Measurements from ENCODE around the gene SHANK1. TPM values are rescaled to one million over a fixed set of nuclear protein-coding genes. Genes with fewer than 3 reads are reported as not detected.
A peak's percentile ranks its signal among the peaks of the same experiment; 100 is the strongest.

Gene SHANK1
- total and polyA plus RNA-seq, 12 donors = 1.5 to 22.6 (median 9.0) TPM

DNA sequence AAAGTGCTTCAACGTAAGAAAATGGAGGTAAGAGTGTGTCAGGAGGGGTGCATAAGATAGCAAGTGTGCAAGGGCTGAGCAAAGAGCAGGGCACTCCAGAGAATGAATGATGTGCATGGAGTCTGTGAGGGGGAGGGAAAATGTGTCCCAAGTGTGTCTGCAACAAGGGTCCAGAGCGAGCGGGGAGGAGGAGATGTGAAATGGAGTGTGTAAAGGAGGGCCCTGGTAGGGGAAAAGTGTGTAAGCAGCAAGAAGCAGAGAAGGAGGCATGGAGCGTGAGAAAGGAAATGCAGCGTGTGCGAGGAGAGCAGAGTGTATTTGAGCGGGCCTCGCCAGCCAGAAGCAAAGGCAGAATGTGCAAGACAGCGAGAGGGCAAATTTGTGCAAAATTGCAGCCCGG is 58.6 kb downstream of the SHANK1 start:
- WGBS, 4 donors = 73 to 86% (median 85%) methylated on average over 10 of the region's 10 CpGs
- TF ChIP-seq CTCF (IDR thresholded peaks at IDR 0.05) (no peak), POLR2A (IDR thresholded peaks at IDR 0.05) (no peak)
- H3K27me3 ChIP-seq = peaks cover 1% of the 10 kb centered on the region
- H3K4me1 ChIP-seq (replicated peaks in 1 of 2) = peaks cover 0 to 10% of the 10 kb centered on the region in 2 donors
- H3K27ac ChIP-seq = no peak overlapping the region
- DNase-seq = no peak
- intact Hi-C loops (cut with DNase I) = no loop called here
- H3K36me3 ChIP-seq (replicated peaks in 1 of 2) = no peaks in the 10 kb centered on the region
- no peaks in the 10 kb centered on the region for H3K9me3 ChIP-seq (replicated peaks in 1 of 3)
- no peak overlapping the region for H3K4me3 ChIP-seq

GRCh38 chr19:50660088-50660366 is 59.6 kb downstream of the SHANK1 start:
- DNase-seq = no peak
- Histone ChIP-seq H3K4me1 (replicated peaks in 1 of 2) (peaks cover 0 to 10% of the 10 kb centered on the region in 2 donors), H3K4me3 (no peak overlapping the region), H3K27ac (no peak overlapping the region), H3K27me3 (no peaks in the 10 kb centered on the region), H3K9me3 (replicated peaks in 1 of 3) (no peaks in the 10 kb centered on the region), H3K36me3 (replicated peaks in 1 of 2) (no peaks in the 10 kb centered on the region)
- intact Hi-C loops (cut with DNase I) = no loop called here
- WGBS, 4 donors = 30 to 56% (median 43%) methylated on average over 6 of the region's 6 CpGs
- TF ChIP-seq CTCF (IDR thresholded peaks at IDR 0.05) = no peak
- TF ChIP-seq POLR2A (IDR thresholded peaks at IDR 0.05) = no peak

GRCh38 chr19:50659318-50660087 is 60.1 kb downstream of the SHANK1 start:
- WGBS, 4 donors = 1 to 4% (median 2%) methylated on average over 27 to 37 of the region's 37 CpGs
- Histone ChIP-seq H3K4me3 (peak overlapping the region in 1 of 4 donors; percentile 55), H3K36me3 (replicated peaks in 1 of 2) (no peaks in the 10 kb centered on the region), H3K27me3 (no peaks in the 10 kb centered on the region), H3K9me3 (replicated peaks in 1 of 3) (no peaks in the 10 kb centered on the region), H3K27ac (peak overlapping the region in 1 of 5 donors; percentile 88), H3K4me1 (replicated peaks in 1 of 2) (peaks cover 0 to 10% of the 10 kb centered on the region in 2 donors)
- DNase-seq = no peak
- intact Hi-C loops (cut with DNase I) = no loop called here
- no peak for TF ChIP-seq POLR2A (IDR thresholded peaks at IDR 0.05)
- no peak for TF ChIP-seq CTCF (IDR thresholded peaks at IDR 0.05)

- DNase-seq = peak; percentile 74 to 89 (median 79)
- intact Hi-C loops (cut with DNase I) = no loop called here
- H3K36me3 ChIP-seq (replicated peaks in 1 of 2) = no peaks in the 10 kb centered on the region
- H3K4me3 ChIP-seq = peak overlapping the region in 2 of 4 donors; percentile 24 to 55
- H3K4me1 ChIP-seq (replicated peaks in 1 of 2) = peaks cover 0 to 10% of the 10 kb centered on the region in 2 donors
- WGBS, 4 donors = 2 to 5% (median 2%) methylated on average over 34 to 67 of the region's 67 CpGs
- no peaks in the 10 kb centered on the region for H3K9me3 ChIP-seq (replicated peaks in 1 of 3)
- no peaks in the 10 kb centered on the region for H3K27me3 ChIP-seq
- TF ChIP-seq CTCF (IDR thresholded peaks at IDR 0.05) (peak in 2 of 6 experiments; percentile 3 to 41), POLR2A (IDR thresholded peaks at IDR 0.05) (peak; percentile 55 to 87)
- peak overlapping the region in 3 of 5 donors; percentile 68 to 92 (median 88) for H3K27ac ChIP-seq
These were observed 60.9 kb downstream of the SHANK1 start for GRCh38 chr19:50658441-50659317.
